Measurements from ENCODE around the gene UBE3A.
"Not testable (repeated sequence)": the region's sequence is repeated elsewhere in the genome, so short reads cannot be mapped to it uniquely, and the experiment has no call there.

Gene UBE3A

DNA sequence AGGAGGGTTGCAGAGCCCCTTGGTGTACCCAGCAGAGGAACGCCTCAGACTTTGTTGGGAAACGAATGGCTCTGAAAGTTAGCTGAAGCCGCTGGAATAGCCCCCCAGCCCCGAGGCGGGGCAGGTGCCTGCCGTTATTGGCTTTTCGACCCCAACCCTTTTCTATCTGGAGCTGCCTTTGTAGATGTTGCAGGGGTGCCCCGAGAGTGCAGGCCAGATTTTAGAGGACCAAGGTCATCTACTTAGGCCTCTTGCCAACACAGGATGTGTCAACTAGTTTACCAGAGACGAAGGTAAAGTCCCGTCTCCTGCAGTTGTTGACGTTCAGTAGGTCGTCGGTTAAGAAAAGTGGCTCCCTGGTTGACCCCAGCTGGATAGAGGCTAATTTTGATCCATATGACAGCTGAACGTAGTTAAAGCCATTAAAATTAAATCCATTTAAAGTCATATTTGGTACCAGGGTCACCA is 579 bp upstream of the UBE3A start:
- peak in 1 of 2 donors; percentile 3 for DNase-seq (ENCODE audit: low read depth in 2 of 2, low spot score in 1 of 2)

DNA sequence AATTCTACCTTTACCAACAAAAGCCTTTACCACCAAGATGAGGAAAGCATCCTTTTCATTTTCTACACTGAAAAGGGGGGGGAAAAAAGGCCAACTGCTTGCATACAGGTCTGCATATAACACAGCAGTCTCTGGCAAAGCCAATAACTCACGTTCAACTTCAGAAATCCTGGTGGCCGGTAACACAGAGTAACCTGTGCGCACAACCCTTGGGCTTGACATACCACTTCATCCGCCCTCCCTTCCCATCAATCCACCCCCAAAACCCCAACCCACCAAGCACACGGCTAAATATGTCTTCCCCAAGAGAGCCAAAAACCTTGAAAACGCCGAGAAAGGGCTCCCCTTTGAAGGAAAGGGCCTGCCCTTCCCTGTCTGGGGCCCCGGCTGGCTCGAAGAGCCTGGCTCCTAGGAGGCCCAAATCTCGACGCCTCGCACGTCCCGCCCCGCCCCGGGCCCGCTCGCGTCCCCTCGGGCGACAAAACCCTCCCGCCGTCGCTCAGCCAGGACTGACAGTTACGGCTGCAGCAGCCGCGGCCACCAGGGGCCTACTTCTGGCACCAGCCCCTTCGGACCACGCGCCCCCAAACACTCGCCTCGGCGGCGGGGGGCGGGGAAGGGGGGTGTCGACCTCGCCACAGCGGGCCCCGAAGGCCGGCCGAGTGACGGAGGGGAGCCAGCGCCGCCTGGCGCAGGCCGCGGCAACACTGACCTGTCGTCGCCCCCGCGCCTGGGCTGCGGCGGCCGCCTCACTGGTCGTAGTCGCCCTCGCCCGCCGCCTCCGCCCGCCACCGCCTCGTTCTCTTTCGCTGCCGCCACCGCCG is 835 bp downstream of the UBE3A start:
- DNase-seq (ENCODE audit: low read depth in 2 of 2, low spot score in 1 of 2) = peak; percentile 7 to 26

- DNase-seq (ENCODE audit: low read depth in 2 of 2, low spot score in 1 of 2) = no peak
Observed at GRCh38 chr15:25436707-25437106, 2.1 kb downstream of the UBE3A start.

GRCh38 chr15:25435474-25436243 is 3.2 kb downstream of the UBE3A start:
- no peak for DNase-seq (ENCODE audit: low read depth in 2 of 2, low spot score in 1 of 2)

DNA sequence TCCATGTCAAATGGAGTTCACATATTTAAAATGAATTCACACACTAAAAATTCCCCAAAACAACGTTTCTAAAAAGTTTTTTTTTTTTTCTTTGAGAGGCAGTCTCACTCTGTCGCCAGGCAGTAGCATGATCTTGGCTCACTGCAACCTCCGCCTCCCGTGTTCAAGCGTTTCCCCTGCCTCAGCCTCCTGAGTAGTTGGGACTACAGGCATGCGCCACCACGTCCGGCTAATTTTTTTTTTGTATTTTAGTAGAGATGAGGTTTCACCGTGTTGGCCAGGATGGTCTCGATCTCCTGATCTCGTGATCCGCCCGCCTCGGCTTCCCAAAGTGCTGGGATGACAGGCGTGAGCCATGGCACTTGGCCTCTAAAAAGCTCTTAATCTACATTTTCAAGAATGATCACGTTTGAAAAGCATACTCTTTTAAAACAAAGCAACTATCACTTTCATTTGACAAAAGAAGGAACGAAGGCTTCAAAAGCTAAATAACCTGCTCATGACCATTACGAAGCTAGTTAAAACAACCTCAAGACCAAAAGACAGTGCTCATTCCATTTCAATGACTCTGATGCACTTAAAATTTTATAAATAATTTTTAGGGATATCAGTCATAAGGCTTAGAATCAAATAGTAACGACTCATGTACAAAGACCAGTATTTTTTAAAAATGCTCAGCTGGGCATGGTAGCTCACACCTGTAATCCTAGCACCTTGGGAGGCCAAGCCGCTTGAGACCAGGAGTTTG is 5.5 kb downstream of the UBE3A start:
- DNase-seq (ENCODE audit: low read depth in 2 of 2, low spot score in 1 of 2) = no peak

DNA sequence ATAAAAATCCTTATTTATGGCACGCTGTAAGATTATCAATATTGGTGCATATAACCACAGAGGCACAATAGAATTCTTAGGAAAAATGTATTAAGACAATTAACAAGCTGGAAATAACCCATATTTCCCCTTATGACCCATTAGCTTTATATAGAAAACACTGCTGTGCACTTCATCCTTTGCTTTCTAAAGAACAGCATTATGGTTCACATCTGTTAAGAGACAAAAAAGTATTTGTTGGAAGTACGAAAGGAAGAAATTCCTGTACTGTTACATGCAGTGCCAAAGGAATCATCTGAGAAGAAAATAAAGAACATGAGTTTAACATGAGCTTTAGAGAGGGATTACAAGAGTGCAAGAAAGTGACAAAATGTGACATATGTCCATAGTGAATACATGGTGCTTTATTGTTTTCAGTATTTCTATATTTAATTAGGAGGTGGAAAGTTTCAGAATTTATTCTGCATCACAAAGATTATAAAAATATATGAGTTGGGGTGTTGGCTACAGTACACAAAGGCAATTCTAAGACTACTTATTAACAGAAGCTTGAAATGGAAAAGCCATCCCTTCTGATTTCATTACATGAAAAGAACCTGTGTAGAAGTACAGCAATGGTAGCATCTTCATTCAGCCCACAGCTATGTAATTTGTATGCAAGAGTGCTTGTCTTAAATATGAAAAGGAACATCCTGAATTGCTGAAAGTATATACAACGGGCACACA is 6.8 kb downstream of the UBE3A start:
- no peak for DNase-seq (ENCODE audit: low read depth in 2 of 2, low spot score in 1 of 2)

- no peak for DNase-seq (ENCODE audit: low read depth in 2 of 2, low spot score in 1 of 2)
Observed at GRCh38 chr15:25427861-25428260, 11.0 kb downstream of the UBE3A start.

GRCh38 chr15:25426896-25427610 is 11.8 kb downstream of the UBE3A start:
- no peak for DNase-seq (ENCODE audit: low read depth in 2 of 2, low spot score in 1 of 2)

- no peak for DNase-seq (ENCODE audit: low read depth in 2 of 2, low spot score in 1 of 2)
Observed at GRCh38 chr15:25424073-25424472, 14.8 kb downstream of the UBE3A start.

GRCh38 chr15:25422021-25422420 is 16.8 kb downstream of the UBE3A start:
- no peak for DNase-seq (ENCODE audit: low read depth in 2 of 2, low spot score in 1 of 2)

GRCh38 chr15:25418202-25418601 is 20.6 kb downstream of the UBE3A start:
- DNase-seq (ENCODE audit: low read depth in 2 of 2, low spot score in 1 of 2) = no peak

DNA sequence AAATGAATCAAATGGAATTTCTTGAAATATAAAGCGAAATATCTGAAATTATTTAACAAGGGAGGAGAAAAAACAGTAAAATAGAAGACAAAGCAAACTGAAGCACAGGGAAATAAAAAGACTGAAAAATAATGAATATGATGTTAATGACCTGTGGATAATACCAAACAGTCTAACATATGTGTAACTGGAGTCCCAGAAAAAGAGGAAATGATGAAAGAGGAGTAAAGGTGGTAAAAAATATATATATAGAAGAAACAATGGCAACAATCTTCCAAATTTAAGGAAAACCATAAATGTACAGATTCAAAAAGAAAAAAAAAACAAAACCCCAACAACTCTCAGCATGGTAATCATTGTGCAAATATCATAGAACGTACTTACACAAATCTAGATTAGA is 21.2 kb downstream of the UBE3A start:
- DNase-seq (ENCODE audit: low read depth in 2 of 2, low spot score in 1 of 2) = no peak

GRCh38 chr15:25416693-25417092 is 22.1 kb downstream of the UBE3A start:
- DNase-seq (ENCODE audit: low read depth in 2 of 2, low spot score in 1 of 2) = no peak

GRCh38 chr15:25415707-25416106 is 23.1 kb downstream of the UBE3A start:
- no peak for DNase-seq (ENCODE audit: low read depth in 2 of 2, low spot score in 1 of 2)

DNA sequence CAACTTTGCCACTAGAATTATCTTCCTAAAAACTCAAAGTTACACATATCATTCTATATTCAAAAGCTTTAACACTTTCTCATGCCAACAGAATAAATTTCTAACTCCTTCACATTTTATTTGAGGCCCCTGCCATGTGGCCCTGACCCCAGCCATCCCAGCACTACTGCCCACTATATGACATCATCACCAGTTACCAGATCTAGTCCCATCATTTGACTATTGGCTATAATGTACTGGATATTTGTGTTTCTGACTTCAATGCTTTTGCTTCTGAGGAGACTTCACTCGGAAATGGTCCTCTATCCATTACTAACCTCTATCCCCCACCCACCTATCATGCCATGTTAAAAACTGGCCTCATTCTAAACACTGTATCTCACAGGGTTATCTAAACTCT is 23.6 kb downstream of the UBE3A start:
- DNase-seq (ENCODE audit: low read depth in 2 of 2, low spot score in 1 of 2) = no peak

GRCh38 chr15:25410649-25411048 is 28.2 kb downstream of the UBE3A start:
- no peak for DNase-seq (ENCODE audit: low read depth in 2 of 2, low spot score in 1 of 2)

DNA sequence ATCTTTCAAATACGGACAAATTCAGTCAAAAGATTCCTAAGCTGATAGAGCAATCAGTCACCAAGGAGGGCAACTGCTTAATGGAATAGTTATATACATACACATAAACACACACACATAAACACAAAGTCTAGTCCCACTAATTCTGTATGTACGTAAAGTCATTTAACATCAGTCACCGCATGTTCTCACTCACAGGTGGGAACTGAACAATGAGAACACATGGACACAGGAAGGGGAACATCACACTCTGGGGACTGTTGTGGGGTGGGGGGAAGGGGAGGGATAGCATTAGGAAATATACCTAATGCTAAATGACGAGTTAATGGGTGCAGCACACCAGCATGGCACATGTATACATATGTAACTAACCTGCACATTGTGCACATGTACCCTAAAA is 29.1 kb downstream of the UBE3A start:
- DNase-seq (ENCODE audit: low read depth in 2 of 2, low spot score in 1 of 2) = not testable (repeated sequence)

- DNase-seq (ENCODE audit: low read depth in 2 of 2, low spot score in 1 of 2) = no peak
Observed at GRCh38 chr15:25408929-25409328, 29.9 kb downstream of the UBE3A start.

- no peak for DNase-seq (ENCODE audit: low read depth in 2 of 2, low spot score in 1 of 2)
Observed at GRCh38 chr15:25408428-25408827, 30.4 kb downstream of the UBE3A start.

GRCh38 chr15:25407950-25408349 is 30.9 kb downstream of the UBE3A start:
- DNase-seq (ENCODE audit: low read depth in 2 of 2, low spot score in 1 of 2) = no peak
